NB4 (cell line): ENCODE measurements around the gene ENOX2.

Experiments
- CTCF ChIP-seq: IDR thresholded peaks from one replicate; pipeline ENCODE4 v1.5.1; 2012; ENCODE audit warnings: low read depth, low read length
- POLR2A ChIP-seq: IDR thresholded peaks from 2 replicates; pipeline ENCODE4 v1.6.1; 2011; ENCODE audit warnings: mild to moderate bottlenecking; ENCODE audit not compliant: insufficient read length; ENCODE audit errors: extremely low read depth

DNA sequence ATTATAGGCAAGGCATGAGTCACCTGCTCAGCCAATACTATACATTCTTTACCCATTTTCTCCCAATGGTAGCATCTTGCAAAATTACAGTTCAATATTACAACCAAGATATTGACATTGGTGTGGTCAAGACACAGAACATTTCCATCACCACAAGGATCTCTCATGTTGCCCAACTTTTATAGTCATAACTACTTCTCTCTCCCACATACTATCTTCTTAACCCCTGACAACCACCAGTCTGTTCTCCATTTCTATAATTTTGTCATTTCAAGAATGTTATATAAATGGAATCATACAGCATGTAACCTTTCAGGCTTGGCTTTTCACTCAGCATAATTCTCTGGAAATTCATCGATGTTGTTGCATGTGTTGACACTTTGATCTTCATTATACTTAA is 144.9 kb downstream of the ENOX2 start:
- TF ChIP-seq POLR2A: no peak
- TF ChIP-seq CTCF: no peak
